GM10847 (cell line): ENCODE measurements around the gene SLX4IP.

ENCODE experiments used
- POLR2A ChIP-seq: IDR thresholded peaks from 2 replicates; pipeline ENCODE4 v1.6.1; 2011; ENCODE audit not compliant: insufficient read length; ENCODE audit errors: extremely low read depth

Gene SLX4IP

GRCh38 chr20:10555865-10556308 is 120.8 kb downstream of the SLX4IP start:
- TF ChIP-seq POLR2A: no peak

DNA sequence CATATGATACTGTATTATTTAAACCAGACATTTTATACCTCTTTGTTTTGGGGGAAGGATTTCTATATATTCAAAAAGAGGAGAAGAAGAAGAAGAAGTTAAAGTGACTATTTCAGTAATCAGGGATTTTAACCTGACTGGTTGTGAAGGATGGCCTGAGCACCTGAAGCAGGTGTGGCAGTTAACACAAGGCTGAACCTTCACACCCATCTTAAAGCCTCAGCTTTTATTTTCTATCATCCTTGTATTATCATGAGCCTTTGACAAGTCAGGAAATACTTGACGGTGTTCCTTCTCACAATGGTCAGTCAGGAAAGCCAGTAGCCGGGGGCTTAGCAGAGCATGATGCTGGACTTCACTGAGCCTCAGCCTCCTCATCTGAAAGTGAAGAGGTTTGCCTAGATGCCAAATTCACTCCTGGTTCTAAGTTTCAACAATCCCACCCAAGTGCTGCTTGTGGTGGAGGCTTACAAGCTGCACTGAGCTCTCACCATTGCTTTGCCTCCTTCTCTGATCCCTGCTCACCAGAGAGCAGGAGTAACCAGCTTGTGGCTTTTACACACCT is 121.5 kb downstream of the SLX4IP start:
- TF ChIP-seq POLR2A: no peak

DNA sequence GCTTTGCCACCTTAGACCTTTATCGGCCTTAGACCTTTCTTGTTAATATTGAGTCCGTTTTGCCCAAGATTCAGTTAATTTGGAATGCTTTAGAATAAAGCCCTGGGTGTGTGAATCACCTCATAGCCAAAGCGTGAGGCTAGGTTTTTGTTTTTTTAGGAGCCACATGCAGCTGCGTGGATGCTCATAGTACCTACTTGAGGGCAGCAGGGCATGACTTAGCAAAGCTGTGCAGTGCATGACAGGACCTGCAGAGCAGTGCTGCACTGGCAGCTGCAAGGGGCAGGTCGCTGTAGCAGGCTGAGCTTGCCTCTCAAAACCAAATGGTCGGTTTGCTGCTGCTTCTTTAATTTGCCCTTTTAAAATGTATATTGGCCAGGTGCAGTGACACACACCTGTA is 122.6 kb downstream of the SLX4IP start:
- TF ChIP-seq POLR2A: no peak

DNA sequence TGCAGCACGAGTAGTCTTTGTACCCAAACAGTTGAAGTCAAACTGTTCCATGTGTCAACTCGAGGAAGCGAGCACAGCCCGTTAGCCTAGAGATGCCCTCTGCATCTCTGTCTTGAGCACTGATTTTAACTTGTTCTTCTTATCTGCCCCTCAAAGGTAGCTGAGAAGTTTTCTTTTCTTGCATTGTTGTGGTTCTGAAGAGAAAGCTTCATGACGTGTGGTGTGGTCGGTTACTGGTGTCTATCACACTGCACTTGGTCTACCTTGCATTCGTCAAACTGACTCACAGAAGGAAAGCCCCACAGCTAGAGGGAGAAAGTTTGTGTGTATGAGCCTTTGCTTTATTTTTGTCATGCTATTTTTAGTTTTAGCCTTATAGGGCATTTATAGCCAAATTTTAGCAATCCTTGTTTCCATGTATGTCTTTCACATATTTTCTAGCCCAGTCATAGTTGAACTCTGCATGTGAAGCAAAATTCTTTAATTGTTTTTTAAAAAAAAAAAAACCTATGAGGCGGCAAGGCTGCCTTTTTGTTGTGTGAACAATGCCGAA is 123.6 kb downstream of the SLX4IP start:
- no peak for TF ChIP-seq POLR2A

- no peak for TF ChIP-seq POLR2A
Measured at GRCh38 chr20:10559266-10559665, 124.2 kb downstream of the SLX4IP start.

- TF ChIP-seq POLR2A: no peak
Measured at GRCh38 chr20:10560686-10561085, 125.6 kb downstream of the SLX4IP start.

- TF ChIP-seq POLR2A: no peak
Measured at GRCh38 chr20:10561302-10561701, 126.2 kb downstream of the SLX4IP start.

GRCh38 chr20:10562899-10563298 is 127.8 kb downstream of the SLX4IP start:
- no peak for TF ChIP-seq POLR2A

GRCh38 chr20:10563935-10564492 is 128.9 kb downstream of the SLX4IP start:
- no peak for TF ChIP-seq POLR2A

GRCh38 chr20:10565191-10565921 is 130.3 kb downstream of the SLX4IP start:
- TF ChIP-seq POLR2A: no peak

DNA sequence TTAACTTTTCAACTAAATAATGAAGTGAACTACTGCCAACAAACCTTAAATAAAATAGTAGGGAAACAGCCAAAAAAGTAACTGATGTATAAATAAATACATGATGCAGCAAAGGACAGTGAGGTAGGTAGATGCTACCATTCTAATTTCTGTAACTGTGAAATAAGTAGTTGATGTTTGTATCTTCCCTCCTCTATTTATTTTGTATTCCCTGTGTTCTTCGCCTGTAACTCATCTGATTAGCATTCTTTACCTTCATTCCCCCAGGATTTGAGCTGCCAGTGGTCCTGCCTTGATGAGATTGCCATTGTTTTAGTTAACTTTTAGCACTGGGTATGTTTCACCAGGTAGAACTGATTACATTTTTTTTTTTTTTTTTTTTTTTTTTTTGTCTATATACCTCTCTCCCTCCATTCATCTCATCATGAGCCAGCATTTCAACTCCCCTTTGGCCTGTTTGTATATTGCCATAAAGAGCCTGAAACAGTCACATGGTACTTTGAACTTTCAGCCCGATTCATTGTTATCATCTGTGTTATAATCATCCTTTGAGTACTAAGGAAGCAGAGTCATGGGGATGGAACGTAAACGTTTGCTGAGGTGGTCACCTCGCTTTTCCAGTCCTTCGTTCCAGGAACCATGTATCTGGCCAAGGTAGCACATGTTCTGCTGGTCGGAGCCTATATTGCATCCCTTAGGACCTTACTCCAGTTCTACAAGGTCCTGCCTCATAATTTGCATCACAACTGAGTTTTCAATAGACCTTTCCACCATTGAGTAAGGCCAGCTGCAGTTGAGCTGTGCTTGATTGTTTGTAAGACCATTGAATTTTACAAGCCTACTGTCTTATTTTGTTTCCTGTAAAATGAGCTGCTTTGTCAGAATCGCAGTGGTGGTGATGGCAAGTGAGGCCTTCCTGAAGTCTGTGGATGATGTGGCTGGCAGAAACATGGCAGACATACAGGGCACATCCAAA is 131.1 kb downstream of the SLX4IP start:
- no peak for TF ChIP-seq POLR2A

- TF ChIP-seq POLR2A: no peak
Measured at GRCh38 chr20:10568032-10568431, 132.9 kb downstream of the SLX4IP start.

DNA sequence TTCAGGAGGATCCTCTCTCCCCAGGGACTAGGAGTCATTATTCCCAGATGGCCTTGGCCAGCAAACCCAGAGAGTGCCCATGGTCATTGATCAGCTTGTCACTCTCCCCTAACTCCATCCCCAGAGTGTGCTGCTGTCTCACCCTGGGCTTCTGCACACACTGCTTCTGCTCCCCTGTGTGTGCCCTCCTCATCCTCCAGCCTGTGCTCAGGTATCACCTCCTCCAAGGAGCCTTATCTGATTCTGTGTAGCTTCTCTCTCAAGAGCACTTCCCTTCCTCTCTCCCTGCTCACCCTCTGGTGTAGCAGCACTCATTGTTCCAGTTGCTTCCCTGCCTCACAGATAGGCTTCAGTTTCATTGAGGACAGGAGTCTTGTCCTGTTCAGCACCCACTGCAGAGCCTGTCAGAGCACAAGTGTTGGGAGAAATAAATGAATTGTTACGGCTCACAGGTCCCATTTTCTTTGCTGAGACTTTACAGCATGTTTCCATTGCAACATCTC is 136.3 kb downstream of the SLX4IP start:
- TF ChIP-seq POLR2A: no peak

DNA sequence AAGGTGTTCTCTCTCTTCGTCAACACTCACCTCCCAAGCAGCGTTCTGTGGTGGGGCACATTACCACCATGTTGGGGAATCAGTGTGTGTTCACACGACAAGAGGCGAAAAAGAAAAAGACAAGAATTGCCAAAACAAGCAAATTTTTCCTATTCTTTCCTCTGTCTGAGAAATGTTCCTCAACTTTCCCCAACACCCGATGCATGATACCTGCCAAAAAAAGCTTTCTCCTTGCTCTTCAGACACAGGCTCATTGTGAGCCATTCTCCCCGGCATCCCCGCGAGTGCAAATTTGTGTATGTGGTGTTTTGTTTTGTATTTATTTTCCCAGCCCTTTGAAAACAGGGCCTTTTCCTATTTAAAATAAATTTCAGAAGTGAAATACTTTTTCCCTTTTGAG is 137.7 kb downstream of the SLX4IP start:
- TF ChIP-seq POLR2A: no peak
